A673 (cell line): Measurements from ENCODE around the gene UNC5A. TPM values are rescaled to one million over a fixed set of nuclear protein-coding genes. Genes with fewer than 3 reads are reported as not detected.

ENCODE experiments used
- BruUV-seq: library from RNA; stranded (reverse); fragments of 400-500 nt; replicated peaks from 2 replicates; lab custom pipeline; 2021; lab: Mats Ljungman, UMichigan
- CTCF ChIA-PET: fragments of 300-600 bp; sonication (Branson Sonifier 250); formaldehyde crosslinking; loops from one replicate; lab custom pipeline; 2022; ENCODE audit warnings: antibody characterized with exemption; lab: Charles Lee
- POLR2A ChIA-PET: fragments of 300-600 bp; sonication (Branson Sonifier 250); formaldehyde crosslinking; loops from one replicate; lab custom pipeline; 2022; ENCODE audit warnings: antibody characterized with exemption; ENCODE audit not compliant: low non-redundant PET; lab: Charles Lee
- DNase-seq: peaks from one replicate; pipeline ENCODE4 v3.0.0-alpha.2; 2015; ENCODE audit warnings: low spot score
- H3K27ac ChIP-seq: fragments of 200-600 bp; sonication (generic); 2 replicates; pipeline ENCODE4 v1.5.1; 2016; ENCODE audit warnings: mixed run types, low read depth, mild to moderate bottlenecking, mixed read lengths, antibody characterized with exemption, low read length; ENCODE audit not compliant: poor library complexity, severe bottlenecking
- H3K27me3 ChIP-seq: fragments of 200-600 bp; sonication (generic); replicated peaks from 2 replicates; pipeline ENCODE4 v1.6.1; 2017; ENCODE audit warnings: mixed run types, low read depth, mild to moderate bottlenecking, mixed read lengths, antibody characterized with exemption, low read length; ENCODE audit not compliant: insufficient read depth, poor library complexity
- H3K36me3 ChIP-seq: fragments of 200-600 bp; sonication (generic); 2 replicates; pipeline ENCODE4 v1.6.1; 2016; ENCODE audit warnings: mixed run types, mild to moderate bottlenecking, mixed read lengths, antibody characterized with exemption, low read length; ENCODE audit not compliant: insufficient read depth, poor library complexity, severe bottlenecking
- H3K4me1 ChIP-seq: fragments of 200-600 bp; sonication (generic); 2 replicates; pipeline ENCODE4 v1.6.1; 2017; ENCODE audit warnings: mixed run types, mild to moderate bottlenecking, mixed read lengths, antibody characterized with exemption, low read length; ENCODE audit not compliant: insufficient read depth, poor library complexity, severe bottlenecking
- H3K4me3 ChIP-seq: fragments of 200-600 bp; sonication (generic); 2 replicates; pipeline ENCODE4 v1.5.1; 2016; ENCODE audit warnings: low read depth, mixed run types, mild to moderate bottlenecking, mixed read lengths, low read length; ENCODE audit not compliant: poor library complexity, severe bottlenecking
- H3K9me3 ChIP-seq: fragments of 200-600 bp; sonication (generic); 2 replicates; pipeline ENCODE4 v1.6.1; 2016; ENCODE audit warnings: mixed run types, low read depth, mild to moderate bottlenecking, mixed read lengths, antibody characterized with exemption, low read length; ENCODE audit not compliant: poor library complexity, severe bottlenecking
- EZH2 ChIP-seq: fragments of 200-600 bp; sonication (generic); IDR thresholded peaks from 2 replicates; pipeline ENCODE4 v1.6.1; 2017; ENCODE audit warnings: borderline replicate concordance, low read depth, mild to moderate bottlenecking, mixed read lengths, antibody characterized with exemption, low read length; ENCODE audit not compliant: poor library complexity, severe bottlenecking
- intact Hi-C: fragments of 100-400 bp; cut with micrococcal nuclease; formaldehyde crosslinking; loops from one replicate; pipeline ENCODE4 v1.10.0; 2022; ENCODE audit not compliant: unreplicated experiment
- total RNA-seq: library from RNA; stranded (reverse); gene quantifications from 2 replicates; pipeline ENCODE4 v1.2.3, GENCODE V29; 2021
- TF ChIP-seq, protein P1 (sequence below): fragments of 300-800, 200-600 bp; sonication (generic); conservative IDR thresholded peaks from 2 replicates; pipeline ENCODE4 v1.5.1; 2017; ENCODE audit warnings: low read depth, mild to moderate bottlenecking, antibody characterized with exemption, low read length, moderate library complexity, mixed read lengths

UNC5A gene
- total RNA-seq, 1 experiment from 2014 or later: 7.5 TPM

DNA sequence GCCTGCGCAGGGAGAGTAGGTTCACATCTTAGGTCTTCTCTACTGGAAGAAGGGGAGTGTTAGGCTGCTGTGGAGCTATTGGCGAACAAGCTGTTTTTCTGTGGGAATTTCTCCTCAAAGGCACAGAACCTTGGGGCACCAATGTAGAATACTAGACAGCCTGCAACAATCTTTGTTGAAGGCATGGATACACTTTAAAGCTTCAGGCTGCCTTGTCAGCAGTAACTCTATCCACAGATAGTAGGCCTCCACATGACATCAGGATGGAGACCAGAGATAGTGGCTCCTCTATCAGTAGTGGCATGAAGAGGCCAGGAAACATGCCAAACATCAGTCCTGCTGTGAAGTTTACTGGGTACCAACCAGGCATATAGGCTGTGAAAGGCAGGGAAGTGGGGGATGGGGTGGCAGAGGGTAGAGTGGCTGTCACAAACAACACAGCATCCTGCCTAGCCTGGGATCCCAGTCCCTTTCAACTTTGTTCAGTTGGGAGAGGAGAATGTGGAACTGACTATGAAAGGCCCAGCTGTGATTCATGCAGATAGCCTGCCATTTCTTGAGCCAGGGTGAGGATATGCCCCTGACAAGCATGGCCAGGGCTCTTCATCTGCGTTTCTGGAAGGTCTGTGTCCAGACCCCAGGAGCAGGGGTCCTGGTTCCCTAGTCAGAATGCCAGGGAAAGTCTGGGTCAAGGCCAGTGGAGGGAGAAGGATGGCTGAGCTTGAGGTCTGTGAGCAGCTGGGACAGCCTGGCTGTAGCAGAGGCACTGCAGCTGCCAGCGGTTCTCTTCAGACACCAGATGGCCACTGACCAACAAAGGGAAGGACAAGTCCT is 89.8 kb downstream of the UNC5A start:
- TF ChIP-seq EZH2: no peak
- TF ChIP-seq, protein P1, sequence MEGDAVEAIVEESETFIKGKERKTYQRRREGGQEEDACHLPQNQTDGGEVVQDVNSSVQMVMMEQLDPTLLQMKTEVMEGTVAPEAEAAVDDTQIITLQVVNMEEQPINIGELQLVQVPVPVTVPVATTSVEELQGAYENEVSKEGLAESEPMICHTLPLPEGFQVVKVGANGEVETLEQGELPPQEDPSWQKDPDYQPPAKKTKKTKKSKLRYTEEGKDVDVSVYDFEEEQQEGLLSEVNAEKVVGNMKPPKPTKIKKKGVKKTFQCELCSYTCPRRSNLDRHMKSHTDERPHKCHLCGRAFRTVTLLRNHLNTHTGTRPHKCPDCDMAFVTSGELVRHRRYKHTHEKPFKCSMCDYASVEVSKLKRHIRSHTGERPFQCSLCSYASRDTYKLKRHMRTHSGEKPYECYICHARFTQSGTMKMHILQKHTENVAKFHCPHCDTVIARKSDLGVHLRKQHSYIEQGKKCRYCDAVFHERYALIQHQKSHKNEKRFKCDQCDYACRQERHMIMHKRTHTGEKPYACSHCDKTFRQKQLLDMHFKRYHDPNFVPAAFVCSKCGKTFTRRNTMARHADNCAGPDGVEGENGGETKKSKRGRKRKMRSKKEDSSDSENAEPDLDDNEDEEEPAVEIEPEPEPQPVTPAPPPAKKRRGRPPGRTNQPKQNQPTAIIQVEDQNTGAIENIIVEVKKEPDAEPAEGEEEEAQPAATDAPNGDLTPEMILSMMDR: no peak
- ChIA-PET POLR2A (no interaction called here), CTCF (interaction anchor here (0.6 kb wide), 1 partner anchor 1039 kb away, joined by 3 read pairs; no protein-coding TSS in a partner anchor)
- Histone ChIP-seq H3K4me3 (no peak overlapping the region), H3K36me3 (peaks cover 22% of the 10 kb centered on the region), H3K27ac (no peak overlapping the region), H3K27me3 (no peaks in the 10 kb centered on the region), H3K4me1 (no peaks in the 10 kb centered on the region), H3K9me3 (no peaks in the 10 kb centered on the region)
- BruUV-seq: no TSS peak
- DNase-seq: no peak
- intact Hi-C loops: no loop called here

- CTCF ChIA-PET: no interaction called here
- Histone ChIP-seq H3K4me1 (no peaks in the 10 kb centered on the region), H3K4me3 (no peak overlapping the region), H3K9me3 (no peaks in the 10 kb centered on the region), H3K27me3 (no peaks in the 10 kb centered on the region), H3K36me3 (peaks cover 28% of the 10 kb centered on the region), H3K27ac (no peak overlapping the region)
- TF ChIP-seq, protein P1: no peak
- TF ChIP-seq EZH2: no peak
- POLR2A ChIA-PET: no interaction called here
- intact Hi-C loops: no loop called here
- no peak for DNase-seq
- no TSS peak for BruUV-seq
Observed at GRCh38 chr5:176900780-176901204, 90.4 kb downstream of the UNC5A start.

- peaks cover 35% of the 10 kb centered on the region for H3K36me3 ChIP-seq
- POLR2A ChIA-PET: no interaction called here
- intact Hi-C loops: no loop called here
- TF ChIP-seq, protein P1: no peak
- TF ChIP-seq EZH2: no peak
- no peaks in the 10 kb centered on the region for H3K9me3 ChIP-seq
- BruUV-seq: no TSS peak
- CTCF ChIA-PET: no interaction called here
- no peaks in the 10 kb centered on the region for H3K27me3 ChIP-seq
- H3K4me3 ChIP-seq: no peak overlapping the region
- DNase-seq: no peak
- no peak overlapping the region for H3K27ac ChIP-seq
- no peaks in the 10 kb centered on the region for H3K4me1 ChIP-seq
Observed at GRCh38 chr5:176901260-176902101, 91.1 kb downstream of the UNC5A start.
